HAP-1 (cell line): ENCODE results near the gene SF3B1.
"Not testable (repeated sequence)": the region's sequence is repeated elsewhere in the genome, so short reads cannot be mapped to it uniquely, and the experiment has no call there.

Experiments used
- DNase-seq, 2 experiments: peaks; one replicate each; pipeline ENCODE4 v3.0.0-alpha.2; 2016 to 2020; ENCODE audit warnings: low spot score in 2 of 2
- H3K27me3 ChIP-seq: fragments of 250-450 bp; sonication (Bioruptor Pico); 2 replicates; pipeline ENCODE4 v1.5.1; 2020; ENCODE audit warnings: low read depth, mild to moderate bottlenecking, moderate library complexity
- H3K36me3 ChIP-seq: fragments of 250-450 bp; sonication (Bioruptor Pico); replicated peaks from 2 replicates; pipeline ENCODE4 v1.5.1; 2020; ENCODE audit warnings: mild to moderate bottlenecking
- H3K4me1 ChIP-seq: fragments of 250-450 bp; sonication (Bioruptor Pico); 2 replicates; pipeline ENCODE4 v1.5.1; 2020; ENCODE audit warnings: mild to moderate bottlenecking
- H3K4me3 ChIP-seq: fragments of 250-450 bp; sonication (Bioruptor Pico); 2 replicates; pipeline ENCODE4 v1.5.1; 2020; ENCODE audit warnings: mild to moderate bottlenecking, moderate library complexity
- H3K9me3 ChIP-seq: fragments of 250-450 bp; sonication (Bioruptor Pico); 2 replicates; pipeline ENCODE4 v1.5.1; 2020; ENCODE audit warnings: mild to moderate bottlenecking, moderate library complexity
- in situ Hi-C: fragments of 300-500 bp; cut with MboI; formaldehyde crosslinking; loops from 3 replicates; pipeline ENCODE4 v1.14.3; 2020; ENCODE audit warnings: low sequenced_read_pairs, inconsistent platforms, mixed read lengths

Gene SF3B1

GRCh38 chr2:197363998-197364397, 70.8 kb downstream of the SF3B1 start:
- no peaks in the 10 kb centered on the region for H3K4me1 ChIP-seq
- H3K9me3 ChIP-seq, result no peaks in the 10 kb centered on the region
- in situ Hi-C loops, result no loop called here
- no peaks in the 10 kb centered on the region for H3K36me3 ChIP-seq
- DNase-seq, result no peak
- no peak overlapping the region for H3K4me3 ChIP-seq
- H3K27me3 ChIP-seq, result no peaks in the 10 kb centered on the region

- Histone ChIP-seq H3K9me3 (no peaks in the 10 kb centered on the region), H3K4me1 (no peaks in the 10 kb centered on the region), H3K36me3 (no peaks in the 10 kb centered on the region), H3K27me3 (no peaks in the 10 kb centered on the region), H3K4me3 (no peak overlapping the region)
- no peak for DNase-seq
- in situ Hi-C loops, result no loop called here
Observed at GRCh38 chr2:197360744-197361156, 74.1 kb downstream of the SF3B1 start.

DNA sequence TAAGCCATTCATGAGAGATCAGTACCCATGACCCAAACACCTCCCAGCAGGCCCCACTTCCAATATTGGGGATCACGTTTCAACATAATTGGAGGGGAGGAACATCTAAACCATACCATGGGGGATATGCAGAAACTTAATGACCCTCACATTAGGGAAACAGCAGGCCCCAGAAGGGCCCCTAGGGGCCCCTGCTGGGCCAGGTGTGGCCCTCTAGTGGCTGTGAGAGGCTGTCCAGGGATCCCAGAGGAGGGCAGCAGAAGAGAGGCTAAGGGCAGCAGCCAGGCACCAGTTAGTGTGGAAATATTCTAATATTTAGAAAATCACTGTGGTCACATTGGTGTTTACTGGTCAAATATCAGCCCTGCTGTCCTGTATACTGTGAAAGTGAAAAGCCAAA, 75.0 kb downstream of the SF3B1 start:
- in situ Hi-C loops, result loop anchor here (10.0 kb wide), 1 partner anchor 245 kb away; no protein-coding TSS in a partner anchor
- Histone ChIP-seq H3K27me3 (no peaks in the 10 kb centered on the region), H3K9me3 (no peaks in the 10 kb centered on the region), H3K4me1 (no peaks in the 10 kb centered on the region), H3K4me3 (no peak overlapping the region), H3K36me3 (no peaks in the 10 kb centered on the region)
- no peak for DNase-seq

GRCh38 chr2:197358931-197359330, 75.9 kb downstream of the SF3B1 start:
- Histone ChIP-seq H3K4me1 (no peaks in the 10 kb centered on the region), H3K9me3 (no peaks in the 10 kb centered on the region), H3K36me3 (no peaks in the 10 kb centered on the region), H3K4me3 (no peak overlapping the region), H3K27me3 (no peaks in the 10 kb centered on the region)
- in situ Hi-C loops, result loop anchor here (10.0 kb wide), 1 partner anchor 244 kb away; no protein-coding TSS in a partner anchor
- no peak for DNase-seq

DNA sequence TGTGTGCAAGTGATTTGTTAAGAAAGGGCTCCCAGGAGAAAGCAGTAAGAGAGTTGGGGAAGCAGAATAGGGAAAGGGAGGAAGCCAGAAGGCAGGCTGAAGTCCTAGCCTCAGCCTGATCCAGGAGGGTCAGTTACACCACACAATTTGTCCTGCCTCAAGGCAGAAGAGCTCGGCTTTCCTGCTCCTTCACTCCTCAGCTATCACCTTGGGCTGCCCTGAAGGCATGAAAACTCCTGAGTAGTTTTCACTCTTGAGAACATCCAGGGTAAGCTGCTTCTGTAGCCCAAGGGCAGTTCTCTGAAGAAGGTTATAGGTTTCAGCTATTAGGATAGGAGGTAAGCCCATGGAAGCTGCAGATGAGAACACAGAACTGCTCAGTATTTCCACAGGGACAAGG, 76.8 kb downstream of the SF3B1 start:
- in situ Hi-C loops, result loop anchor here (10.0 kb wide), 1 partner anchor 243 kb away; no protein-coding TSS in a partner anchor
- no peaks in the 10 kb centered on the region for H3K4me1 ChIP-seq
- H3K4me3 ChIP-seq, result no peak overlapping the region

DNA sequence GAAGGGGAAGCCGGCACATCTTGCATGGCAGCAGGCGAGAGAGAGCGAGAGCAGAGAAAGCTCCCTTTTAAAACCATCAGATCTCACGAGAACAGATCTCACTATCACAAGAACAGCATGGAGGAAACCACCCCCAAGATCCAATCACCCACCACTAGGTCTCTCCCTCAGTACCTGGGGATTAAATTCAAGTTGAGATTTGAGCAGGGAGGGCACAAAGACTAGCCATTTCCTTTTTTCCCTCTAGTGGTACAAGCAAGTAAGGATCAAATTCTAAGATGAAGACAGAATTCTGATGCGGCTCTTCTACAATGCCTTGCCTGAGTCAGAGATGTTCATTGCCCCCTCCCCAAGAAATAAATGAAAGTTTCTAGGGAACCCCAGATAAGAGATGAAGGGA, 78.7 kb downstream of the SF3B1 start:
- DNase-seq, result peak in 1 of 2 experiments; percentile 18
- H3K36me3 ChIP-seq, result no peaks in the 10 kb centered on the region
- no peaks in the 10 kb centered on the region for H3K4me1 ChIP-seq
- H3K9me3 ChIP-seq, result no peaks in the 10 kb centered on the region
- in situ Hi-C loops, result loop anchor here (10.0 kb wide), 1 partner anchor 241 kb away; no protein-coding TSS in a partner anchor
- no peaks in the 10 kb centered on the region for H3K27me3 ChIP-seq
- no peak overlapping the region for H3K4me3 ChIP-seq

More for the DNA sequence above, 76.8 kb downstream of the SF3B1 start:
- no peak for DNase-seq
- Histone ChIP-seq H3K36me3 (no peaks in the 10 kb centered on the region), H3K9me3 (no peaks in the 10 kb centered on the region), H3K27me3 (no peaks in the 10 kb centered on the region)

- Histone ChIP-seq H3K4me1 (no peaks in the 10 kb centered on the region), H3K36me3 (no peaks in the 10 kb centered on the region), H3K9me3 (no peaks in the 10 kb centered on the region), H3K27me3 (no peaks in the 10 kb centered on the region), H3K4me3 (no peak overlapping the region)
- in situ Hi-C loops, result loop anchor here (10.0 kb wide), 1 partner anchor 239 kb away; no protein-coding TSS in a partner anchor
- DNase-seq, result no peak
Observed at GRCh38 chr2:197354169-197354558, 80.7 kb downstream of the SF3B1 start.

- Histone ChIP-seq H3K27me3 (no peaks in the 10 kb centered on the region), H3K9me3 (no peaks in the 10 kb centered on the region), H3K36me3 (no peaks in the 10 kb centered on the region), H3K4me1 (no peaks in the 10 kb centered on the region), H3K4me3 (no peak overlapping the region)
- in situ Hi-C loops, result loop anchor here (10.0 kb wide), 1 partner anchor 239 kb away; no protein-coding TSS in a partner anchor
- DNase-seq, result no peak
Observed at GRCh38 chr2:197353393-197354168, 81.2 kb downstream of the SF3B1 start.

GRCh38 chr2:197349699-197350098, 85.1 kb downstream of the SF3B1 start:
- no peaks in the 10 kb centered on the region for H3K4me1 ChIP-seq
- no peak for DNase-seq
- H3K9me3 ChIP-seq, result no peaks in the 10 kb centered on the region
- no peak overlapping the region for H3K4me3 ChIP-seq
- in situ Hi-C loops, result loop anchor here (10.0 kb wide), 1 partner anchor 235 kb away; no protein-coding TSS in a partner anchor
- H3K27me3 ChIP-seq, result no peaks in the 10 kb centered on the region
- H3K36me3 ChIP-seq, result no peaks in the 10 kb centered on the region

GRCh38 chr2:197348721-197349360, 86.0 kb downstream of the SF3B1 start:
- no peaks in the 10 kb centered on the region for H3K4me1 ChIP-seq
- DNase-seq, result no peak
- H3K36me3 ChIP-seq, result no peaks in the 10 kb centered on the region
- H3K9me3 ChIP-seq, result no peaks in the 10 kb centered on the region
- H3K27me3 ChIP-seq, result no peaks in the 10 kb centered on the region
- in situ Hi-C loops, result no loop called here
- no peak overlapping the region for H3K4me3 ChIP-seq

GRCh38 chr2:197345846-197346370, 88.9 kb downstream of the SF3B1 start:
- no peaks in the 10 kb centered on the region for H3K4me1 ChIP-seq
- H3K4me3 ChIP-seq, result no peak overlapping the region
- no peak for DNase-seq
- in situ Hi-C loops, result no loop called here
- no peaks in the 10 kb centered on the region for H3K27me3 ChIP-seq
- no peaks in the 10 kb centered on the region for H3K9me3 ChIP-seq
- no peaks in the 10 kb centered on the region for H3K36me3 ChIP-seq

GRCh38 chr2:197343968-197344367, 90.9 kb downstream of the SF3B1 start:
- H3K36me3 ChIP-seq, DNase-seq, in situ Hi-C loops, H3K9me3 ChIP-seq, H3K4me3 ChIP-seq, H3K27me3 ChIP-seq, H3K4me1 ChIP-seq: not testable (repeated sequence)

- no peak for DNase-seq
- Histone ChIP-seq H3K9me3 (no peaks in the 10 kb centered on the region), H3K4me3 (no peak overlapping the region), H3K4me1 (no peaks in the 10 kb centered on the region), H3K27me3 (no peaks in the 10 kb centered on the region), H3K36me3 (no peaks in the 10 kb centered on the region)
- in situ Hi-C loops, result no loop called here
Observed at GRCh38 chr2:197340591-197340990, 94.2 kb downstream of the SF3B1 start.
